Measurements from ENCODE around the gene FAM3D.

Gene FAM3D

GRCh38 chr3:58594117-58594516 is 72.5 kb downstream of the FAM3D start:
- H3K4me1 ChIP-seq (ENCODE audit: control insufficient read depth, insufficient read depth, low read length, unreplicated experiment) = no peaks in the 10 kb centered on the region
- no peaks in the 10 kb centered on the region for H3K79me2 ChIP-seq (ENCODE audit: control insufficient read depth, insufficient read depth, low read length, unreplicated experiment)
- H3K27me3 ChIP-seq (ENCODE audit: insufficient read depth, low read length) = peaks cover 12% of the 10 kb centered on the region
- no peak overlapping the region for H3K27ac ChIP-seq (ENCODE audit: low read depth, low read length)
- H2AFZ ChIP-seq (ENCODE audit: low read length, unreplicated experiment) = no peak overlapping the region
- H3K4me3 ChIP-seq (ENCODE audit: low read depth, low read length) = no peak overlapping the region
- H3K36me3 ChIP-seq (ENCODE audit: insufficient read depth, low read length) = no peaks in the 10 kb centered on the region

GRCh38 chr3:58591517-58592510 is 74.8 kb downstream of the FAM3D start:
- H3K27ac ChIP-seq (ENCODE audit: low read depth, low read length) = no peak overlapping the region
- H3K79me2 ChIP-seq (ENCODE audit: control insufficient read depth, insufficient read depth, low read length, unreplicated experiment) = no peaks in the 10 kb centered on the region
- H2AFZ ChIP-seq (ENCODE audit: low read length, unreplicated experiment) = no peak overlapping the region
- H3K27me3 ChIP-seq (ENCODE audit: insufficient read depth, low read length) = peaks cover 25% of the 10 kb centered on the region
- no peaks in the 10 kb centered on the region for H3K36me3 ChIP-seq (ENCODE audit: insufficient read depth, low read length)
- H3K4me1 ChIP-seq (ENCODE audit: control insufficient read depth, insufficient read depth, low read length, unreplicated experiment) = no peaks in the 10 kb centered on the region
- H3K4me3 ChIP-seq (ENCODE audit: low read depth, low read length) = no peak overlapping the region

GRCh38 chr3:58588030-58588614 is 78.5 kb downstream of the FAM3D start:
- Histone ChIP-seq H2AFZ (ENCODE audit: low read length, unreplicated experiment) (no peak overlapping the region), H3K27ac (ENCODE audit: low read depth, low read length) (no peak overlapping the region), H3K79me2 (ENCODE audit: control insufficient read depth, insufficient read depth, low read length, unreplicated experiment) (no peaks in the 10 kb centered on the region), H3K27me3 (ENCODE audit: insufficient read depth, low read length) (peaks cover 28% of the 10 kb centered on the region), H3K4me3 (ENCODE audit: low read depth, low read length) (no peak overlapping the region), H3K4me1 (ENCODE audit: control insufficient read depth, insufficient read depth, low read length, unreplicated experiment) (peaks cover 3% of the 10 kb centered on the region), H3K36me3 (ENCODE audit: insufficient read depth, low read length) (no peaks in the 10 kb centered on the region)

GRCh38 chr3:58586776-58587192 is 79.8 kb downstream of the FAM3D start:
- H3K27ac ChIP-seq (ENCODE audit: low read depth, low read length) = no peak overlapping the region
- H3K36me3 ChIP-seq (ENCODE audit: insufficient read depth, low read length) = no peaks in the 10 kb centered on the region
- H3K4me1 ChIP-seq (ENCODE audit: control insufficient read depth, insufficient read depth, low read length, unreplicated experiment) = peaks cover 3% of the 10 kb centered on the region
- peaks cover 28% of the 10 kb centered on the region for H3K27me3 ChIP-seq (ENCODE audit: insufficient read depth, low read length)
- H2AFZ ChIP-seq (ENCODE audit: low read length, unreplicated experiment) = no peak overlapping the region
- no peak overlapping the region for H3K4me3 ChIP-seq (ENCODE audit: low read depth, low read length)
- no peaks in the 10 kb centered on the region for H3K79me2 ChIP-seq (ENCODE audit: control insufficient read depth, insufficient read depth, low read length, unreplicated experiment)

GRCh38 chr3:58585994-58586393 is 80.6 kb downstream of the FAM3D start:
- Histone ChIP-seq H3K79me2 (ENCODE audit: control insufficient read depth, insufficient read depth, low read length, unreplicated experiment) (no peaks in the 10 kb centered on the region), H3K36me3 (ENCODE audit: insufficient read depth, low read length) (no peaks in the 10 kb centered on the region), H3K4me1 (ENCODE audit: control insufficient read depth, insufficient read depth, low read length, unreplicated experiment) (peaks cover 3% of the 10 kb centered on the region), H3K27ac (ENCODE audit: low read depth, low read length) (no peak overlapping the region), H3K4me3 (ENCODE audit: low read depth, low read length) (peak overlapping the region; percentile 76), H3K27me3 (ENCODE audit: insufficient read depth, low read length) (peaks cover 28% of the 10 kb centered on the region), H2AFZ (ENCODE audit: low read length, unreplicated experiment) (peak overlapping the region; percentile 29)

GRCh38 chr3:58585005-58585786 is 81.4 kb downstream of the FAM3D start:
- Histone ChIP-seq H3K79me2 (ENCODE audit: control insufficient read depth, insufficient read depth, low read length, unreplicated experiment) (no peaks in the 10 kb centered on the region), H3K27me3 (ENCODE audit: insufficient read depth, low read length) (peaks cover 28% of the 10 kb centered on the region), H3K36me3 (ENCODE audit: insufficient read depth, low read length) (no peaks in the 10 kb centered on the region), H3K27ac (ENCODE audit: low read depth, low read length) (no peak overlapping the region), H3K4me3 (ENCODE audit: low read depth, low read length) (peak overlapping the region; percentile 76), H3K4me1 (ENCODE audit: control insufficient read depth, insufficient read depth, low read length, unreplicated experiment) (peaks cover 3% of the 10 kb centered on the region), H2AFZ (ENCODE audit: low read length, unreplicated experiment) (peak overlapping the region; percentile 29)

- Histone ChIP-seq H3K79me2 (ENCODE audit: control insufficient read depth, insufficient read depth, low read length, unreplicated experiment) (no peaks in the 10 kb centered on the region), H3K36me3 (ENCODE audit: insufficient read depth, low read length) (no peaks in the 10 kb centered on the region), H3K27me3 (ENCODE audit: insufficient read depth, low read length) (peaks cover 28% of the 10 kb centered on the region), H3K4me3 (ENCODE audit: low read depth, low read length) (peak overlapping the region; percentile 76), H2AFZ (ENCODE audit: low read length, unreplicated experiment) (peak overlapping the region; percentile 29), H3K4me1 (ENCODE audit: control insufficient read depth, insufficient read depth, low read length, unreplicated experiment) (peaks cover 3% of the 10 kb centered on the region), H3K27ac (ENCODE audit: low read depth, low read length) (no peak overlapping the region)
Measured at GRCh38 chr3:58584690-58585004, 81.9 kb downstream of the FAM3D start.
